PC-3 (cell line): ENCODE measurements around the gene APOE.

Source experiments
- CTCF ChIP-seq: fragments of 300-600 bp; sonication (generic); conservative IDR thresholded peaks from 2 replicates; pipeline ENCODE4 v1.5.1; 2017; ENCODE audit warnings: antibody characterized with exemption, low read depth, mild to moderate bottlenecking, low read length
- EZH2 ChIP-seq: fragments of 300-600 bp; sonication (generic); IDR thresholded peaks from one replicate; pipeline ENCODE4 v1.6.1; 2017; ENCODE audit warnings: antibody characterized with exemption, mild to moderate bottlenecking, low read length; ENCODE audit not compliant: unreplicated experiment
- EZH2phosphoT487 ChIP-seq: fragments of 300-600 bp; sonication (generic); IDR thresholded peaks from 2 replicates; pipeline ENCODE4 v1.6.1; 2018; ENCODE audit warnings: mild to moderate bottlenecking, antibody characterized with exemption, low read length, borderline replicate concordance

DNA sequence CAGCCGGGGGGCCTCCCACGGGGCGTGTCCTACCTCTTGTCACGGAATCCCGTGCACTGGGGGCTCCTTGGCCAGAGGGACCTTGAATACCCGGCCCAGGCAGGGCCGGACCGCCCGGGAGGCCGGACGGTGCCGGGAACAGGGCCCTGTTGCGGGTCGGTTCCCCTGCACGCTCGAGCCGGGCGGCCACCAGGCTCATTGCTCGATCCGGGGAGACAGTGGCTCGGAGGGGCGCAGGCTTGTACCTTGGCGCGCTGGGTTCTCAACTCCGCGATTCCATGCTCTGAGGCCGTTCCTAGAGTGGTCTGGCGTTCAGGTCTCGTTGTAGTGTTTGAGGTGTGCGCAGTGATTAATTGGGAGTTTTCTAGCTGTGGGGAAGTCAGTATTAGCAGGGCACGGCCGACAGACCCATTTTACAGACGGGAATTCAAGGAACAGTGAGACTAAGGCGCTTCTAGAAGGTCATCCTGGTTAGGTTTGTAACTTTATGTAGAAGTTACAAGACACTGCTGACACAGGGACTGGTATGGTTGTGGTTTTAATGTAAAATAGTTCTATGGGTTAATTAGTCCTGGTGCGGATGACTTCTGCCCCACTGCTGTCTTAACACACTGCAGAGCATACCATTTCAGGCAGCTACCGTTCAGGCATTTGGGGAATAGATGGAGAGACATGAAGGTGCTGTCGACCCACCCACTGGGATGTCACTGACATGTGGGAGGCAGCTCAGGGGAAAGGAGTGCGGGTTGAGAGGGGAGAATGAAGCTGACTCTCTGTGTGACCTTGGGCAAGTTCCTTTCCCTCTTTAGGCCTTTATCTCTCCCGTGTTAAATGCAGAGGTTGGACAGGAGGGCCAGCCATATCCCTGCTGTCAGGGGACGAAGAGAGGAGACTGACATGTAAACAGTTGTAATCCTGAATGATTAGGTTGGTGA, 50.2 kb downstream of the APOE start:
- no peak for TF ChIP-seq EZH2
- no peak for TF ChIP-seq EZH2phosphoT487
- no peak for TF ChIP-seq CTCF
